Glutamatergic neuron (in vitro differentiated cells): ENCODE measurements around the gene TNNT1. TPM values are rescaled to one million over a fixed set of nuclear protein-coding genes. Genes with fewer than 3 reads are reported as not detected.

Source experiments
- DNase-seq: peaks from one replicate; pipeline ENCODE4 v3.0.0; 2022
- H3K27ac Mint-ChIP-seq: one replicate; pipeline ENCODE4 v1.8.0; 2020; ENCODE audit warnings: mild to moderate bottlenecking, mixed read lengths, inconsistent platforms; ENCODE audit not compliant: unreplicated experiment
- H3K27me3 Mint-ChIP-seq: one replicate; pipeline ENCODE4 v1.8.0; 2020; ENCODE audit warnings: mild to moderate bottlenecking, moderate library complexity, mixed read lengths, inconsistent platforms; ENCODE audit not compliant: unreplicated experiment
- H3K36me3 Mint-ChIP-seq: one replicate; pipeline ENCODE4 v1.8.0; 2020; ENCODE audit warnings: mild to moderate bottlenecking, mixed read lengths, inconsistent platforms; ENCODE audit not compliant: unreplicated experiment
- H3K4me1 Mint-ChIP-seq: one replicate; pipeline ENCODE4 v1.8.0; 2020; ENCODE audit warnings: mild to moderate bottlenecking, low read depth, mixed read lengths, inconsistent platforms; ENCODE audit not compliant: unreplicated experiment
- H3K4me3 Mint-ChIP-seq: one replicate; pipeline ENCODE4 v1.8.0; 2020; ENCODE audit warnings: mild to moderate bottlenecking, mixed read lengths, inconsistent platforms; ENCODE audit not compliant: unreplicated experiment
- H3K9me3 Mint-ChIP-seq: one replicate; pipeline ENCODE4 v1.8.0; 2020; ENCODE audit warnings: mild to moderate bottlenecking, moderate library complexity, mixed read lengths, inconsistent platforms; ENCODE audit not compliant: unreplicated experiment
- CTCF ChIP-seq: fragments of 200-600 bp; sonication (generic); IDR thresholded peaks from one replicate; pipeline ENCODE4 v1.5.0; 2021; ENCODE audit not compliant: partially characterized antibody, unreplicated experiment
- total RNA-seq: library from RNA; stranded (reverse); fragmentation: NEBNext Ultra II Directional; extraction: Animal tissue kit (Norgen Biotek cat#: 25700); gene quantifications from one replicate; pipeline ENCODE4 v1.2.1, GENCODE V29; 2021; ENCODE audit not compliant: unreplicated experiment

TNNT1 gene
- total RNA-seq, 1 donor from 2014 or later, result 19.3 TPM

DNA sequence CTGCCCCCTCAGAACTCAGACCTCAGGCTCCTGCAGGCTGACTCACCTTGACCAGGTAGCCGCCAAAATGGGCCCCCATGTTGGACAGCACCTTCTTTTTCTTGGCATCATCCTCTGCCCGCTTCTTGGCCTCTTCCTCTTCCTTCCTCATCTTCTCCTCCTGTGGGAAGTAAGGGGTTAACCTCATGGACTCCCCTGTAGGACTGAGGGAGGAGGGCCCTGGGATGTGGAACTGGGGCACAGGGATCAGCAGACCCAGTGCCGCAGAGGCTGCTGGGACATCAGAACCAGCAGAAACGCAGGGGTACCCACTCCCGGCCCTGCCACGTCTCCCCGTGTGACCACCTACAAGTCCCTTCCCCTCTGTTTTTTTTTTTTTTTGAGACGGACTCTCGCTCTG, 11.1 kb downstream of the TNNT1 start:
- H3K27ac Mint-ChIP-seq, result no peak overlapping the region

DNA sequence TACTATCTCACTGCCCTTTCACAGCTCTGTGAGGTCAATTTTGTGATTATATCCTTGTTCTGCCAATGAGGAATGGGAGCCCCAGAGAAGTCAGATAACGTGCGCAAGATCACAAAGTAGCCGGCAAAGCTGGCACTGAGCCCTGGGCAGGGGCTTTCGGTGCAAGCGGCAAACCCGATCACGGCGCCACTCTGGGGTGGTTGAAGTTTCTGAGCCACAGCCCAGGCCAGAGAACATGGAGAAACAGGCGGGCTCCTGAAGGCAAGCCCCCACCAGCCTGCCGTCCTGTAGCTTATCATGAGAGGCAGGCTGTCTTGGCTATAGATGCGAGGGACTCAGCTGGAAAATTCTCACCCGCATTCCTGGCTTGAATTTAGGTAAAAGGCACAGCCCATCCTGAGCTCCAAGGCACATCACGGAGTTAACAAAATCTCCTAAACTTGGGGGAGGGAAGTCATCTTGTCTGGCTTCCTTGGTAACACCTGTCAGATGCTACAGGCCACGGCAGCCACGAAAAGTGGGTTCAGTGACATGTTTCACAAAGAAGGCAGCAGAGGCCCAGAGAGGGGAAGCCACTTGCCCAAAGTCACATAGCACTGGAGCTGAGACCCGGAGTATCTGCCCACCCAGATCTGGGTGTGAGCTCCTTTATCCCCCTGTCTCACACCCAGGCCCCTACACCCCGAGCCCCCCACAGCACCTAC, 12.5 kb downstream of the TNNT1 start:
- H3K9me3 Mint-ChIP-seq, result peaks cover 2% of the 10 kb centered on the region
- DNase-seq, result no peak
- H3K27ac Mint-ChIP-seq, result no peak overlapping the region
- no peak overlapping the region for H3K4me3 Mint-ChIP-seq
- no peak for TF ChIP-seq CTCF
- H3K36me3 Mint-ChIP-seq, result no peaks in the 10 kb centered on the region
- H3K4me1 Mint-ChIP-seq, result peaks cover 2% of the 10 kb centered on the region
- peaks cover 1% of the 10 kb centered on the region for H3K27me3 Mint-ChIP-seq

More for the DNA sequence above, 11.1 kb downstream of the TNNT1 start:
- TF ChIP-seq CTCF, result no peak
- H3K27me3 Mint-ChIP-seq, result peaks cover 1% of the 10 kb centered on the region
- no peaks in the 10 kb centered on the region for H3K36me3 Mint-ChIP-seq
- no peak for DNase-seq
- H3K4me3 Mint-ChIP-seq, result no peak overlapping the region
- peaks cover 2% of the 10 kb centered on the region for H3K9me3 Mint-ChIP-seq
- peaks cover 2% of the 10 kb centered on the region for H3K4me1 Mint-ChIP-seq

DNA sequence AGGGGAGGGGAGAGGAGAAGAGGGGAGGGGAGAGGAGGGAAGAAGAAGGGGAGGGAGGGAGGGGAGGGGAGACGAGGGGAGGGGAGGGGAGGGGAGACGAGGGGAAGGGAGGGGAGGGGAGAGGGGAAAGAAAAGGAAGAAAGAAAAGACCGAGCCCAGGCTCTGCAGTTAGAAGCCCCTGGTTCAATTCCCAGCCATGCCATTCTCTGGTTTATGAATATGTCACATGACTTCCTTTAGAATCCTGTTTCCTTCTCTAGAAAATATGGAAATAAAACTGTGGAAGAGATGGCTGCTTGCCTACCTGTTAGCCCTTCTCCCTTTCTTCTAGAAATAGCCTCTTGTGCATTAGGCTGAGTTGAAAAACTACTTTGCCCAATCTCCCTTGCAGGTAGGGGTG, 14.3 kb downstream of the TNNT1 start:
- H3K9me3 Mint-ChIP-seq, result peaks cover 3% of the 10 kb centered on the region
- H3K4me3 Mint-ChIP-seq, result no peak overlapping the region
- no peaks in the 10 kb centered on the region for H3K36me3 Mint-ChIP-seq
- H3K4me1 Mint-ChIP-seq, result no peaks in the 10 kb centered on the region
- H3K27ac Mint-ChIP-seq, result peak overlapping the region; percentile 38
- H3K27me3 Mint-ChIP-seq, result peaks cover 1% of the 10 kb centered on the region
- no peak for TF ChIP-seq CTCF
- no peak for DNase-seq

GRCh38 chr19:55133639-55134444, 15.2 kb downstream of the TNNT1 start:
- no peak for TF ChIP-seq CTCF
- Mint-ChIP-seq H3K4me3 (peak overlapping the region; percentile 64), H3K36me3 (no peaks in the 10 kb centered on the region), H3K27ac (peak overlapping the region; percentile 88), H3K4me1 (no peaks in the 10 kb centered on the region), H3K9me3 (peaks cover 3% of the 10 kb centered on the region), H3K27me3 (peaks cover 1% of the 10 kb centered on the region)
- DNase-seq, result peak; percentile 78
